Stimulated activated CD4-positive, alpha-beta T cell treated with anti-CD3 and anti-CD28 coated beads, Interleukin-1b, Interleukin-23, amount 100 ng/mL, for 1 hour (primary cell): ENCODE results near the gene SH2D2A.

Source experiments
- DNase-seq, 2 donors: peaks; one replicate each; pipeline ENCODE4 v3.0.0-alpha.2; 2020; ENCODE audit warnings: low read depth in 2 of 2

The SH2D2A gene

GRCh38 chr1:156816561-156817328 is at the start of gene SH2D2A:
SH2D2A (minus strand) TSS chr1:156816848; CDS start chr1:156816708, 140 bp downstream.
- DNase-seq, result peak; percentile 77 to 92

GRCh38 chr1:156865865-156866248 is 49.2 kb upstream of the SH2D2A start:
- no peak for DNase-seq

GRCh38 chr1:156865258-156865657 is 48.6 kb upstream of the SH2D2A start:
- DNase-seq, result no peak

GRCh38 chr1:156864796-156865195 is 48.1 kb upstream of the SH2D2A start:
- no peak for DNase-seq

GRCh38 chr1:156863631-156864030 is 47.0 kb upstream of the SH2D2A start:
- no peak for DNase-seq

- DNase-seq, result no peak
Measured at GRCh38 chr1:156862997-156863599, 46.5 kb upstream of the SH2D2A start.

GRCh38 chr1:156862584-156862983 is 45.9 kb upstream of the SH2D2A start:
- DNase-seq, result no peak

GRCh38 chr1:156860628-156861423 is 44.2 kb upstream of the SH2D2A start, which contains the start of gene NTRK1:
NTRK1 (plus strand) TSS chr1:156860865; CDS start chr1:156860935, 70 bp downstream.
- no peak for DNase-seq

GRCh38 chr1:156860113-156860627 is 43.5 kb upstream of the SH2D2A start:
- DNase-seq, result peak in 1 of 2 donors; percentile 34

GRCh38 chr1:156859523-156860112 is 43.0 kb upstream of the SH2D2A start:
- no peak for DNase-seq

- DNase-seq, result no peak
Measured at GRCh38 chr1:156858959-156859522, 42.4 kb upstream of the SH2D2A start, which contains the start of gene INSRR. INSRR (minus strand) TSS chr1:156859117; CDS start chr1:156858621, 496 bp downstream.

- no peak for DNase-seq
Measured at GRCh38 chr1:156858555-156858956, 41.9 kb upstream of the SH2D2A start.

- DNase-seq, result no peak
Measured at GRCh38 chr1:156857532-156857931, 40.9 kb upstream of the SH2D2A start.

- DNase-seq, result no peak
Measured at GRCh38 chr1:156856282-156856785, 39.7 kb upstream of the SH2D2A start.

GRCh38 chr1:156854634-156855033 is 38.0 kb upstream of the SH2D2A start:
- no peak for DNase-seq

- no peak for DNase-seq
Measured at GRCh38 chr1:156853761-156854160, 37.1 kb upstream of the SH2D2A start.

- no peak for DNase-seq
Measured at GRCh38 chr1:156852418-156852874, 35.8 kb upstream of the SH2D2A start.

GRCh38 chr1:156851779-156852417 is 35.2 kb upstream of the SH2D2A start:
- no peak for DNase-seq

- DNase-seq, result no peak
Measured at GRCh38 chr1:156849151-156849496, 32.5 kb upstream of the SH2D2A start.

GRCh38 chr1:156848461-156849150 is 32.0 kb upstream of the SH2D2A start:
- peak in 1 of 2 donors; percentile 22 for DNase-seq
